ENCODE measurements around the gene PSMD3.

Gene PSMD3

GRCh38 chr17:40021451-40021971 is 40.9 kb downstream of the PSMD3 start:
- no peak for DNase-seq
- Mint-ChIP-seq H3K27me3 (no peaks in the 10 kb centered on the region), H3K4me1 (peaks cover 15% of the 10 kb centered on the region), H3K4me3 (no peak overlapping the region), H3K27ac (peak overlapping the region in 1 of 2 donors; percentile 78), H3K9me3 (no peaks in the 10 kb centered on the region)
- ATAC-seq: no peak

DNA sequence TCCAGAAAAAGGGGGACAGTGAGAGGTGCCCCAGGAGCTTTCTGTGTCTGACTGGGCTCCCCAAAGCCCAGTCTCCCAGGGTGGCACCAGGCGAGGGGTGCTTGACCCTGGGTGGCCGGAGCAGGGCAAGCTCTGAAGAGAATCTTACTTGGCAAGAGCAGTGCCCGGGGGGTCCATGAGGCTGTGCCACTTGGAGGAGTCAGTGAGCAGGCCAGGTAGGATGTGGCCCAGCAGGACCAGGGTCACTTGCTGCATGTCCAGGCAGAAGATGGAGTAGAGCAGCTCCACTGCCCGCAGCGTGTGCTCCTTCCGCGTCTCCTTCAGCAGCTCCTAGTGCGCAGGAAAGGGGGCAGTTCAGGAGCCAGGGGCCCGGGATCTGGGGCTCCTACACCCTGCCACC is 41.9 kb downstream of the PSMD3 start:
- DNase-seq (no peak), ATAC-seq (no peak)
- Mint-ChIP-seq H3K4me3 (no peak overlapping the region), H3K27me3 (no peaks in the 10 kb centered on the region), H3K9me3 (no peaks in the 10 kb centered on the region), H3K4me1 (peaks cover 24% of the 10 kb centered on the region), H3K27ac (no peak overlapping the region)

DNA sequence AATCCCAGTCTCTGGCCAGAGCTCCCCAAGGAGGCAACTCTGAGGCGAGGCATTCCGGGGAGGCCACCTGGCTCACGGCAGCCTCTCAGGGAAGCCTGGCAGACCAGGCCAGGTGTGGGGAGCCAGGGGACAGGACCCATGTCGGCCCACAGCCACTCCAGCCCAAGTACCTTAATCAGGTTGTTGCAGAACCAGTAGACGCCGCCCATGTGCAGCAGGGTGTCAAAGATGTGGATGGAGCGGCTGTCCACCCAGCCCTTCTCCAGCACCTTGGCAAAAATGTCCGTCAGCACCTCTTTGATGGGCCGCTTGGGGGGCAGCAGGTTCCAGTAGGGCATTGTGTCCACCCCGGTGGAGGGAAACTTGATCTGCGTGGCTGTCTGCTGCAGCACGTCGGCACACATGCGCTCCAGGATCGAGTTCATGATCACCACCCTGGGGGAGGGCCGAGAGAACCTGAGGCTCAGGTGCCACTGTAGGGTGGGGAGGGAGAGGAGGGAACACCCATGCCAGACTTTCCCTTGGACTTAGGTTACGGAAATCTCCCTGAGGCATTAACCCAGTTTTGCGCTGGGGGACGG is 42.4 kb downstream of the PSMD3 start:
- DNase-seq (no peak), ATAC-seq (no peak)
- Mint-ChIP-seq H3K27ac (no peak overlapping the region), H3K4me1 (peaks cover 24% of the 10 kb centered on the region), H3K4me3 (no peak overlapping the region), H3K9me3 (no peaks in the 10 kb centered on the region), H3K27me3 (no peaks in the 10 kb centered on the region)

- Mint-ChIP-seq H3K27me3 (no peaks in the 10 kb centered on the region), H3K27ac (peak overlapping the region in 1 of 2 donors; percentile 89), H3K4me3 (no peak overlapping the region), H3K4me1 (peaks cover 24% of the 10 kb centered on the region), H3K9me3 (no peaks in the 10 kb centered on the region)
- ATAC-seq: no peak
- no peak for DNase-seq
Observed at GRCh38 chr17:40023590-40024292, 43.1 kb downstream of the PSMD3 start.

GRCh38 chr17:40024901-40025300 is 44.3 kb downstream of the PSMD3 start:
- H3K9me3 Mint-ChIP-seq: no peaks in the 10 kb centered on the region
- ATAC-seq: no peak
- no peaks in the 10 kb centered on the region for H3K27me3 Mint-ChIP-seq
- H3K27ac Mint-ChIP-seq: peak overlapping the region in 1 of 2 donors; percentile 29
- DNase-seq: no peak
- H3K4me3 Mint-ChIP-seq: no peak overlapping the region
- peaks cover 24% of the 10 kb centered on the region for H3K4me1 Mint-ChIP-seq

DNA sequence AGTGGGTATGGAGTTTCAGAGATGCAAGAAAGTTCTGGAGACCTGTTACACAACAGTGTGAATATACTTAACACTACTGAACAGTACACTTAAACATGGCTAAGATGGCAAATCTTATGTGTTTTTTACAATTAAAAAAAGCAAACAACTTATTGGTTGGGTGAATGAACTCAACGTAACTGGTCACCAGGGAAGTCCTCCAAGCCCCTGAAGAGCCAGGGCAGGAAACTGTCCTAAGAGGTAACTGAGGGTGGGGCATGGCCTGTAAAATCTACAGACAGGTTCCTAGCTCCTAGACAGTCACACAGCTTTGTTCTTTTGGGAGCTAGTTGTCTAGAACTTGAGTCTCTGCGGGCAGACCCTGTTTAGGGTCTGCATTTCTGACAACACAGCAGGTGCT is 45.0 kb downstream of the PSMD3 start:
- H3K4me1 Mint-ChIP-seq: peaks cover 24% of the 10 kb centered on the region
- H3K4me3 Mint-ChIP-seq: no peak overlapping the region
- peak overlapping the region in 1 of 2 donors; percentile 0 for H3K27ac Mint-ChIP-seq
- no peaks in the 10 kb centered on the region for H3K9me3 Mint-ChIP-seq
- DNase-seq: no peak
- H3K27me3 Mint-ChIP-seq: no peaks in the 10 kb centered on the region
- ATAC-seq: no peak

DNA sequence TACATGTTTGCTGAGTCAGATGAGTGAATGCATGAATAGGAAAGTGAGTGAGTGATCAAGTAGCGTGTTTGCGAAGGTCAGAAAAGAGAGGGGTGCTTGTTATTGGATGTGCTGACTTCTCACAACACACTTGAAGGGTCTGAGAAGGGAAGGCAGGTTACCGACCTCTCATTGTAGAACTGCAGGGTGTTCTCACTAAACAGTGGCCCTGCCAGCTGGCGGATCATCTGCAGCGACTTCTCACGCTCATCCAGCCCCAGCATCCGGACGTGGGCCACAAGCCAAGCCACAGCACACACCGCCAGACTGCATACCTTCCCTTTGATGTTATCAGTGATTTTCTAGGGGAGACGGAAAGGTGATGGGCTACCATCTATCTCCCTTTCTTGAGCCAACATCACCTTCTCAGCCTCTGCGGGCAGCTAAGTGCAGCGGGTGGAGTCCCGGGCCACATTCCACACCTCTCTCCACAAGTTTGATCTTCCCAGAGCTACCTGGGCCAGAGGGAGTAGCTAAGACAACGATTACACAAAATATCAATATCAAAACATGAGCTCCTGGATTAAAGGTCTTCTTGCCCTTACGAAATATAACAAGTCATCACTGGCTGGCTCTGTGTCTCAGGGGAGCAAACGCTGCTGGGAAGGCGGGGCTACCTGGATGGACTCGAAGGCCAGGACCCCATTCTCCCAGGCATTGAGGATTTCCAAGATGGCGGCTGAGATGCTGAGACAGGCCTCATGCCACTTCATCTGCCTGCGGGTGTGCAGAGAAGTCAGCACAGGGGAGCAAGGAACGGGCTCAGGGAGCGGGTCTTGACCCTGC is 45.6 kb downstream of the PSMD3 start:
- ATAC-seq: no peak
- H3K9me3 Mint-ChIP-seq: no peaks in the 10 kb centered on the region
- H3K27ac Mint-ChIP-seq: peak overlapping the region in 1 of 2 donors; percentile 0
- no peak for DNase-seq
- H3K4me3 Mint-ChIP-seq: peak overlapping the region in 1 of 2 donors; percentile 1
- no peaks in the 10 kb centered on the region for H3K27me3 Mint-ChIP-seq
- peaks cover 24% of the 10 kb centered on the region for H3K4me1 Mint-ChIP-seq

DNA sequence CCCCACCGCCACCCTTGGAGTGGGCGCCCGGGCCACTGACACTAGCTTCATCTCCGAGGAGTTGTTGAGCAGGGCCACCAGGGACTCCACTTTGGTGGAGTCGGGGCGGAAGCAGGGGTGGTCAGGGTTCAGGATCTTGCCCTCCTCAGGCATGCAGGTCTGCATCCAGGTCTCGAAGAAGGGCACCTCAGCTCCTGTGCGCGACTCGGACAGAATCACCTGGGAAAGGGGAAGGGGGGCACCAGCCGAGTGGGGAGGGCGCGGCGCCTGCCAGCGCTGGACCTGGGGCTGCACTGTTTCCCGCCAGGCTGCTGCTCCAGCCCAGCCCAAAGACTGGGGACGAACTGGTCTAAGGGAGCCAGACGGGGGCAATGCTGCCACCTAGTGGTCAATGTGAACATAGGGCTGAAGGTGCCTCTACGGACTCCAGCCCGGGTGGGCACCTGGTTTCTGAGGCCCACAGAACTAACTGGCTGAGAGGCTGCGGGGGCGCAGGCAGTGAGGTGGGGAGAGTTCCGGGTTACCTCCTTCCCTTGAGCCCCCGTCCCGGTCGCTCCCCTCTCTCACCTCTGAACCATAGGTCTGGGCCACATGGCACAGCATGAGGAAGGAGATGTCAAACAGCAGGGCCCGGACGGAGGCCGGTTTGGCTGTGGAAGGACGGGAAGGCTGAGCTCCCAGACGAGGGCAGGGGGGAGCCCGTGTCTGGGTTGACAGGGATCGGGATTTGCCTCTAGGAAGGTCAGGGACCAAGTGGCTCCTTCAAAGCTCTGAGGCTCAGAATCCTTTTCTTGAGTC is 46.4 kb downstream of the PSMD3 start:
- H3K4me1 Mint-ChIP-seq: peaks cover 24% of the 10 kb centered on the region
- no peaks in the 10 kb centered on the region for H3K9me3 Mint-ChIP-seq
- DNase-seq (peak; percentile 69 to 71), ATAC-seq (peak; percentile 93)
- H3K27me3 Mint-ChIP-seq: no peaks in the 10 kb centered on the region
- H3K4me3 Mint-ChIP-seq: no peak overlapping the region
- H3K27ac Mint-ChIP-seq: peak overlapping the region in 1 of 2 donors; percentile 54

- Mint-ChIP-seq H3K4me1 (peaks cover 24% of the 10 kb centered on the region), H3K9me3 (no peaks in the 10 kb centered on the region), H3K27ac (no peak overlapping the region), H3K27me3 (no peaks in the 10 kb centered on the region), H3K4me3 (no peak overlapping the region)
- ATAC-seq (peak; percentile 21), DNase-seq (no peak)
Observed at GRCh38 chr17:40027614-40028012, 47.0 kb downstream of the PSMD3 start.

GRCh38 chr17:40028595-40028994 is 48.0 kb downstream of the PSMD3 start:
- no peak for DNase-seq
- Mint-ChIP-seq H3K27ac (no peak overlapping the region), H3K4me3 (no peak overlapping the region), H3K9me3 (no peaks in the 10 kb centered on the region), H3K4me1 (peaks cover 24% of the 10 kb centered on the region), H3K27me3 (no peaks in the 10 kb centered on the region)
- ATAC-seq: no peak

- no peak overlapping the region for H3K4me3 Mint-ChIP-seq
Observed at GRCh38 chr17:40031706-40032105, 51.1 kb downstream of the PSMD3 start.

GRCh38 chr17:40032322-40033320 is 52.0 kb downstream of the PSMD3 start:
- Mint-ChIP-seq H3K4me1 (no peaks in the 10 kb centered on the region), H3K9me3 (no peaks in the 10 kb centered on the region), H3K4me3 (no peak overlapping the region), H3K27ac (no peak overlapping the region), H3K27me3 (no peaks in the 10 kb centered on the region)
- DNase-seq (no peak), ATAC-seq (no peak)

More at GRCh38 chr17:40031706-40032105, 51.1 kb downstream of the PSMD3 start:
- ATAC-seq (no peak), DNase-seq (no peak)
- Mint-ChIP-seq H3K27ac (no peak overlapping the region), H3K27me3 (no peaks in the 10 kb centered on the region), H3K4me1 (peaks cover 7% of the 10 kb centered on the region), H3K9me3 (no peaks in the 10 kb centered on the region)

DNA sequence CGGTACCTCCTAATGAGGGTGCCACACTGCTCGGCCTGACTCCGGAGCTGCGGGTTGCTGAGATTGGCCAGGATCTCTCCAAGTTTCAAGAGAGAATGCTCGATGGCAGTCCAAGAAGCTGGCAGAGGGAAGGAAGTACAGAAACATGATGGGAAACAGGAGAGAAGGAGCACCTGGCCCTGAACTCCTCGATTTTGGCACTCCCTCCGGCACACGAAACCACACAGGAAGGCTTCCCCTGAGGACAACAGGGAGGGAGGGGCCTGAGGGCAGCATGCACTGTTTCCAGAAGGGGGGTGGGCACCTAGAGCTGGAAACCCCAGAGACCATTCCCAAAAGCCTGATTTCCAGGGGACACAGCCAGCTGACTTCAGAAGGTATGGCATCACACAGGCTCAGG is 52.7 kb downstream of the PSMD3 start:
- Mint-ChIP-seq H3K4me3 (no peak overlapping the region), H3K27ac (no peak overlapping the region), H3K27me3 (no peaks in the 10 kb centered on the region), H3K4me1 (no peaks in the 10 kb centered on the region), H3K9me3 (no peaks in the 10 kb centered on the region)
- DNase-seq: no peak
- ATAC-seq: no peak

- Mint-ChIP-seq H3K27ac (no peak overlapping the region), H3K4me1 (no peaks in the 10 kb centered on the region), H3K9me3 (no peaks in the 10 kb centered on the region), H3K4me3 (no peak overlapping the region), H3K27me3 (no peaks in the 10 kb centered on the region)
- DNase-seq: no peak
- ATAC-seq: no peak
Observed at GRCh38 chr17:40034426-40035161, 54.0 kb downstream of the PSMD3 start.

All from stimulated activated naive CD8-positive, alpha-beta T cell treated with anti-CD3 and anti-CD28 coated beads, Interleukin-15, amount 100 ng/mL, for 72 hours (primary cell).